HG02981 (cell line): ENCODE data around the gene B3GNT8.
"Not testable (repeated sequence)": the region's sequence is repeated elsewhere in the genome, so short reads cannot be mapped to it uniquely, and the experiment has no call there.

ENCODE experiments used
- ATAC-seq: cut with Tn5 transposase; IDR thresholded peaks from one replicate; pipeline ENCODE4 v1.9.1; 2021; ENCODE audit warnings: mild to moderate bottlenecking, moderate library complexity; ENCODE audit not compliant: unreplicated experiment

B3GNT8 gene

GRCh38 chr19:41437944-41438574 lies 10.9 kb upstream of the B3GNT8 start:
- ATAC-seq: no peak

- ATAC-seq: no peak
These were observed 9.4 kb upstream of the B3GNT8 start for GRCh38 chr19:41436674-41436951.

- no peak for ATAC-seq
These were observed 8.9 kb upstream of the B3GNT8 start for GRCh38 chr19:41435936-41436673.

- not testable (repeated sequence) for ATAC-seq
These were observed 8.2 kb upstream of the B3GNT8 start for GRCh38 chr19:41435376-41435775.

- no peak for ATAC-seq
These were observed 7.3 kb upstream of the B3GNT8 start for GRCh38 chr19:41434450-41434849.

GRCh38 chr19:41433171-41433570 lies 6.0 kb upstream of the B3GNT8 start:
- no peak for ATAC-seq

GRCh38 chr19:41431426-41432386 lies 4.5 kb upstream of the B3GNT8 start:
- ATAC-seq: no peak

- no peak for ATAC-seq
These were observed 3.7 kb upstream of the B3GNT8 start for GRCh38 chr19:41430922-41431321.

- no peak for ATAC-seq
These were observed 1.3 kb upstream of the B3GNT8 start for GRCh38 chr19:41428481-41428859.

GRCh38 chr19:41427647-41428480 lies 690 bp upstream of the B3GNT8 start:
- no peak for ATAC-seq

- no peak for ATAC-seq
These were observed 895 bp downstream of the B3GNT8 start for GRCh38 chr19:41426116-41426841.

- ATAC-seq: no peak
These were observed 1.7 kb downstream of the B3GNT8 start for GRCh38 chr19:41425174-41426115.

GRCh38 chr19:41424335-41425173 lies 2.6 kb downstream of the B3GNT8 start:
- no peak for ATAC-seq

GRCh38 chr19:41422955-41423354 lies 4.2 kb downstream of the B3GNT8 start:
- ATAC-seq: no peak

- ATAC-seq: no peak
These were observed 4.7 kb downstream of the B3GNT8 start for GRCh38 chr19:41422456-41422855.

- ATAC-seq: no peak
These were observed 5.2 kb downstream of the B3GNT8 start for GRCh38 chr19:41421973-41422372.

GRCh38 chr19:41421314-41421713 lies 5.9 kb downstream of the B3GNT8 start:
- no peak for ATAC-seq
